ENCODE measurements around the gene ALPG.

ALPG gene

DNA sequence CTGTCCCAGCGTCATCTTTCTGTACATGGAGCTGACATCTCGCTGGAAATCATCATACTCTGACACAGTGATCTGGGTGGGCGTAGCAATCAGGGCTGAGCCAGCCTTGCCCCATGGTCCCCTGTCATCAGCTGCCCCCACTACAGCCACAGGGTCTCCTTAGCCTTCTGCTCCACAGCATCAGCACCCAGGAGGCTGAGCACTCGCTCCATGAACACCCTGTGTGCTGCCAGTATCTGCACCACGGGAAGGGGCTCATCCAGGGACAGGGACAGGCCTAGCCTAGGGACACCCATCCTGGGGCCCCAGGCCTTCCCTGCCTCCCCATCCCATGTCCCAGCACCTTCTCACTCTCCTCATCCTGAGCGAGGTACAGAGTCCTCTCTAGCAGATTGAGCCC, 11.4 kb downstream of the ALPG start:
- no peak overlapping the region for H3K4me3 ChIP-seq (replicated peaks; ENCODE audit: low read depth, low read length)
- DNase-seq (ENCODE audit: extremely low read depth, low read depth), result no peak
- TF ChIP-seq, protein P1, sequence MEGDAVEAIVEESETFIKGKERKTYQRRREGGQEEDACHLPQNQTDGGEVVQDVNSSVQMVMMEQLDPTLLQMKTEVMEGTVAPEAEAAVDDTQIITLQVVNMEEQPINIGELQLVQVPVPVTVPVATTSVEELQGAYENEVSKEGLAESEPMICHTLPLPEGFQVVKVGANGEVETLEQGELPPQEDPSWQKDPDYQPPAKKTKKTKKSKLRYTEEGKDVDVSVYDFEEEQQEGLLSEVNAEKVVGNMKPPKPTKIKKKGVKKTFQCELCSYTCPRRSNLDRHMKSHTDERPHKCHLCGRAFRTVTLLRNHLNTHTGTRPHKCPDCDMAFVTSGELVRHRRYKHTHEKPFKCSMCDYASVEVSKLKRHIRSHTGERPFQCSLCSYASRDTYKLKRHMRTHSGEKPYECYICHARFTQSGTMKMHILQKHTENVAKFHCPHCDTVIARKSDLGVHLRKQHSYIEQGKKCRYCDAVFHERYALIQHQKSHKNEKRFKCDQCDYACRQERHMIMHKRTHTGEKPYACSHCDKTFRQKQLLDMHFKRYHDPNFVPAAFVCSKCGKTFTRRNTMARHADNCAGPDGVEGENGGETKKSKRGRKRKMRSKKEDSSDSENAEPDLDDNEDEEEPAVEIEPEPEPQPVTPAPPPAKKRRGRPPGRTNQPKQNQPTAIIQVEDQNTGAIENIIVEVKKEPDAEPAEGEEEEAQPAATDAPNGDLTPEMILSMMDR (IDR thresholded peaks at IDR 0.05; ENCODE audit: low read depth, low read length, missing control alignments), result no peak

DNA sequence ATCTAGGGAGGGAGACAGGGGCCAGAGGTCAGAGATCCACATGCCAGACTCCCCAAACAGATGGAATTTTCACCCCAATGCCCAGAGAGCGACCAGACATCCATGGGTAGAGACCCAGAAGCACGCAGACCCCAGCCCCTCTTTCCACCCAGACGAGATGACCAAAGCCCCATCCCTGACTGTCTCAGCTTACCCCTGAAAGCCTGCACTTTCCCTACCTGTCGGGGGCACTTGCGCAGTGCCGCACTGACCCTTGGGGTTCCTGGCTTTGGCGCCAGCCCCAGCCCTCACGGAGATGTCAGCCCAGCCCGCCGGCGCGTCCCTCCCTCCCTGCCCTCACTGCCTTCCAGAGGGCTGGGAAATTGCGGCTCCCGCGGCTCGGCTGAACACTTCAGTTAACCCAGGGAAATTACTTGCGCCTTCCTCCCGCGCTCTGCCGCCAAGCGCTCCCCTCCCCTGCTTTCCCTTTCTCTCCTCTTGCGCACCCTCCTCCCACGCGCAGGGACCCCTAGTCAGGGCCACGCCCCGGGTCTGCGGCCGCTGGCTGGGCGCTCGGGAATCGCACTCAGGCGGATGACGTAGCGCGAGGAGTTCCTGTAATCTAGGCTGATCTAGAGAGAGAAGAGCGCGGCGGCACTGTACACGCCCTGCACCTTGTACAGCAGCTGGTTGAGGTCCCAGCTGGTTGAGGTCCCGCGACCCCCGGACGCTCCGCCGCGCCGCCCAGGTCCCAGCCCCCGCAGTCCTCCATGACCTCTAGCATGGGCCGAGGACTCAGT, 12.0 kb downstream of the ALPG start:
- H3K4me3 ChIP-seq (replicated peaks; ENCODE audit: low read depth, low read length), result peak overlapping the region; percentile 13; the same call in 1 of the 2 replicates
- no peak for DNase-seq (ENCODE audit: extremely low read depth, low read depth)
- TF ChIP-seq, protein P1 (IDR thresholded peaks at IDR 0.05; ENCODE audit: low read depth, low read length, missing control alignments), result no peak

DNA sequence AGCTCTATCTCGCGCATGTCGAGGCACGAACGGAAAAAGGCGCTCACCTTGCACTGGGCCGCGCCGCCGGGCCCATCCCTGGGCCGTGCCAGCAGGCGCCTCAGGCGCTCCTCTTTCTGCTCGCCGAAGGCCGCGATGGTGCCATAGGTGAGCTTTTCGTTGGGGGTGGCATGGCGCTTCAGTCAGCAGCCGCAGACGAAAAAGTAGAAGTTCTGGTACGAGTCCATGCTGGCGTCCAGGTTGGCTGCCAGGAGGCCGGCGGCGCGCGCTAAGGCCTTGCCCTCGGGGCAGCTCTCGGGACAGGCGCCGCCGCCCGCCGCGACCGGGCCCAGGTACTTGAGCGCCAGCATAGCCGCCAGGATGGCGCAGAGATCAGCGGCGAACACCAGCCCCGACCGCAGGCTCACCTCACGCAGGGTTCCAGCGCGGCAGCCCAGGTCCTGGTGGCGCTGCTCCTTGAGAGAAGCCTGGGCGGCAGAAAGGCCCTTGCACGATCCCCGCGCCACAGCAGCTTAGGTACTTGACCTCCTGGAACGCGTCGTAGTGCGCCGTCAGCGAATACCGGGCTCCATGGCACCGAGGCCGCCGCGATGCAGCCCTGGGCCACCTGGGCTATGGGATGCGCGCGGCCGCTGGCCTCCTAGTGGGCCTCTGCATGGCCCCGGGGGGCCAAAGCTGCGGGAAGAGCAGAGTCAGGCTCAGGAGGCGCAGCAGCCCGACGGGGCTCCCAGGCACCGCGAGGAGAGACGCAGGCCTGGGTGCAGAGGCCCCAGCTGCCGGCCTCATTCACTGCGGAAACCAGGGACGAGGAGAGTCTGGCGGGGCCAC, 12.8 kb downstream of the ALPG start:
- TF ChIP-seq, protein P1 (IDR thresholded peaks at IDR 0.05; ENCODE audit: low read depth, low read length, missing control alignments), result no peak
- H3K4me3 ChIP-seq (replicated peaks; ENCODE audit: low read depth, low read length), result no peak overlapping the region
- DNase-seq (ENCODE audit: extremely low read depth, low read depth), result no peak

DNA sequence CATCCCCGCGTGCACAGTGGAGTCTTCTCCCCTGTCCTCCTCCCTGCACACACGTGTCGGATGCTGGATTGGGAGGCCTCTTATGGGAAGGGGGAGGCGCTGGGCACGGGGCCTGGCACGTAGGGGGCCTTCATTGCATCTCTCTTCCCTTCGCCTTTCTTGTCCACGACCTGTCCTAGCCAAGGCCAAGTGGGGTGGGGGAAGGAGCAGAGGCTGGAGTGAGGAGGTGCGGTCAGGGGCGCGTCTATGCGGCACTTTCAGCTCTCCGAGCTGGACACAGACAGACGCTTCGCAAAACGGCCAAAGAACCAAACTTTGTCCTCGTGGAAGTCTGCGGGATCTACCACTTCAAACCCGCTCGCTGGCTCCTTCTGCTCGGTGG, 13.4 kb downstream of the ALPG start:
- no peak for DNase-seq (ENCODE audit: extremely low read depth, low read depth)
- H3K4me3 ChIP-seq (replicated peaks; ENCODE audit: low read depth, low read length), result no peak overlapping the region
- TF ChIP-seq, protein P1 (IDR thresholded peaks at IDR 0.05; ENCODE audit: low read depth, low read length, missing control alignments), result no peak

DNA sequence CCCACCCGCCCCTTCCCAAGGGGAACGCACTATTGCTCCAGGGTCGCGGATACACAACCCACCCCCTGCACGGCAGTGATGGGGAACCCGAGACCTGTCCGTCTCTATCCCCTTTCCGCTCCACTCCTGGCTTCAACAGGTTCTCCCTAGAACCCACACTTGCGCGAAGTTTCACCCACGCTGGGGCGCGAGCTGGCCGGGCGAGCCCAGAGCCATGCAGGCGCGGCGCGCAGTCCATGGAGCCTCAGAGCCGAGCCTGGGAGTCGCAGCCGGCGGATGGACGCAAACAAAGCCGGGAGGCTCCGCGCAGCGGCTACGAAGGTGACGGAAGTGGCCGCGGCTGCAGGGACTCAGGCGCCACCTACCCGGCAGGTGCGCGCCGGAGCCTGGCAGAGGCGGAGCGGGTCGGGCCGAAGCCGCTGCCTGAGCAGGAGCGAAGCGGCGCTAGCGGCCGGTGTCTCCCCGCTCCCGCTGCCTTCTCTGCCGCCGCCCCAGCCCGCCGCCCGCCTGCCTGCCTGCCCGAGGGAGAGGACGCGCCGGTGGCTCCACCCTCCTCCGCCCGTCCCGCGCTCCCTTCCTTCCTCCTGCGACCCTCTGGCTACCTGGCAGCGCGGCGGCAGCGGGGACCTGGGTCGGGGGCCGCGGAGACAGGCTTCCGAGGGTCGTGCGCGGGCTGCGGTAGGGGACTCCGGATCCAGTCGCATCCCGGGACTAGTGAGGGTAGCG, 14.0 kb downstream of the ALPG start:
- no peak for DNase-seq (ENCODE audit: extremely low read depth, low read depth)
- TF ChIP-seq, protein P1 (IDR thresholded peaks at IDR 0.05; ENCODE audit: low read depth, low read length, missing control alignments), result no peak
- no peak overlapping the region for H3K4me3 ChIP-seq (replicated peaks; ENCODE audit: low read depth, low read length)

DNA sequence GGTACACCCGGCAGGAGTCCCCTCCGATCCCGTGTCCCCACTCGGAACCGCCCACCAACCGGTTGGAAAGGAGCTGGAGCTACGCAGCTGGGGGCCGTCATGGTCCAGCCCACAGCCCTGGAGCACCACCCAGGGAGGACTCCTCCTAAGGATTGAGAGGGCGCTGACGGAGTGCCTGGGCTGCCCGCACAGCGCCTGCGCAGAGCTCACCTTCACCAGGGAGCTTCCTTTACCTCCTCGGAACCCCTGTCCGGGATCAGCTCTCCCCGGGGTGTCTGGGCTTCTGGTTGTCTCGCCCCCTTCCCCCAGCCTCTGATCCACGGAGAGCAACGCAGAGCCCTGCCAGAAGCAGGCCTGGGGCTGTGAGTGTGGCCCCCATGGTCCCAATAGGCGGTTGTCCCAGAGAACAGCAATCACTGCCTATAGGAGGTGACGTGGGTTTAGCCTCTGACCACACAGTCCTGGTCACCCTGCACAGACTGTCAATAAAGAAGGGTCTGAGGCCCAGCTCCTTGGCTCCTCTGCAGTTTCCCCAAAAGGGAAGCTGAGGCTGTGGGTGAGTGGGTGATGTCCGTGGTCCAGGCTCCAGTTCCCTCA, 14.6 kb downstream of the ALPG start:
- TF ChIP-seq, protein P1 (IDR thresholded peaks at IDR 0.05; ENCODE audit: low read depth, low read length, missing control alignments), result no peak
- no peak overlapping the region for H3K4me3 ChIP-seq (replicated peaks; ENCODE audit: low read depth, low read length)
- DNase-seq (ENCODE audit: extremely low read depth, low read depth), result no peak
